ENCODE measurements around the gene CYB5B.
"Not testable (repeated sequence)": the region's sequence is repeated elsewhere in the genome, so short reads cannot be mapped to it uniquely, and the experiment has no call there.

CYB5B gene

GRCh38 chr16:69407702-69408323, 16.6 kb upstream of the CYB5B start:
- in situ Hi-C loops (cut with HindIII; ENCODE audit: low sequenced_read_pairs) = no loop called here

- in situ Hi-C loops (cut with HindIII; ENCODE audit: low sequenced_read_pairs) = no loop called here
Measured at GRCh38 chr16:69408475-69408874, 15.9 kb upstream of the CYB5B start.

GRCh38 chr16:69410219-69410990, 14.0 kb upstream of the CYB5B start:
- in situ Hi-C loops (cut with HindIII; ENCODE audit: low sequenced_read_pairs) = no loop called here

- in situ Hi-C loops (cut with HindIII; ENCODE audit: low sequenced_read_pairs) = no loop called here
Measured at GRCh38 chr16:69411064-69411985, 13.1 kb upstream of the CYB5B start.

GRCh38 chr16:69412287-69412686, 12.1 kb upstream of the CYB5B start:
- in situ Hi-C loops (cut with HindIII; ENCODE audit: low sequenced_read_pairs) = no loop called here

GRCh38 chr16:69413045-69413664, 11.3 kb upstream of the CYB5B start:
- in situ Hi-C loops (cut with HindIII; ENCODE audit: low sequenced_read_pairs) = no loop called here

- in situ Hi-C loops (cut with HindIII; ENCODE audit: low sequenced_read_pairs) = no loop called here
Measured at GRCh38 chr16:69417520-69418199, 6.8 kb upstream of the CYB5B start.

GRCh38 chr16:69419956-69420355, 4.5 kb upstream of the CYB5B start:
- in situ Hi-C loops (cut with HindIII; ENCODE audit: low sequenced_read_pairs) = no loop called here

- in situ Hi-C loops (cut with HindIII; ENCODE audit: low sequenced_read_pairs) = no loop called here
Measured at GRCh38 chr16:69423189-69423588, 1.2 kb upstream of the CYB5B start.

- in situ Hi-C loops (cut with HindIII; ENCODE audit: low sequenced_read_pairs) = no loop called here
Measured at GRCh38 chr16:69424935-69425784, 741 bp downstream of the CYB5B start.

GRCh38 chr16:69428652-69429051, 4.2 kb downstream of the CYB5B start:
- in situ Hi-C loops (cut with HindIII; ENCODE audit: low sequenced_read_pairs) = no loop called here

GRCh38 chr16:69429058-69429640, 4.7 kb downstream of the CYB5B start:
- in situ Hi-C loops (cut with HindIII; ENCODE audit: low sequenced_read_pairs) = not testable (repeated sequence)

GRCh38 chr16:69431948-69432468, 7.6 kb downstream of the CYB5B start:
- in situ Hi-C loops (cut with HindIII; ENCODE audit: low sequenced_read_pairs) = no loop called here

GRCh38 chr16:69434066-69434465, 9.6 kb downstream of the CYB5B start:
- in situ Hi-C loops (cut with HindIII; ENCODE audit: low sequenced_read_pairs) = no loop called here

GRCh38 chr16:69435977-69436820, 11.8 kb downstream of the CYB5B start:
- in situ Hi-C loops (cut with HindIII; ENCODE audit: low sequenced_read_pairs) = no loop called here

GRCh38 chr16:69436896-69437295, 12.5 kb downstream of the CYB5B start:
- in situ Hi-C loops (cut with HindIII; ENCODE audit: low sequenced_read_pairs) = no loop called here

- in situ Hi-C loops (cut with HindIII; ENCODE audit: low sequenced_read_pairs) = no loop called here
Measured at GRCh38 chr16:69438465-69438864, 14.0 kb downstream of the CYB5B start.

- in situ Hi-C loops (cut with HindIII; ENCODE audit: low sequenced_read_pairs) = no loop called here
Measured at GRCh38 chr16:69440250-69440649, 15.8 kb downstream of the CYB5B start.

Data from DLD1 (cell line).